ENCODE results near the gene DMD.

The DMD gene

GRCh38 chrX:31337332-31337731, 1874.0 kb downstream of the DMD start:
- DNase-seq (ENCODE audit: low spot score): no peak

GRCh38 chrX:31336419-31336818, 1874.9 kb downstream of the DMD start:
- DNase-seq (ENCODE audit: low spot score): no peak

GRCh38 chrX:31334997-31335396, 1876.4 kb downstream of the DMD start:
- DNase-seq (ENCODE audit: low spot score): no peak

- no peak for DNase-seq (ENCODE audit: low spot score)
Observed at GRCh38 chrX:31333165-31333831, 1878.1 kb downstream of the DMD start.

GRCh38 chrX:31331928-31332327, 1879.4 kb downstream of the DMD start:
- DNase-seq (ENCODE audit: low spot score): no peak

GRCh38 chrX:31331015-31331414, 1880.3 kb downstream of the DMD start:
- DNase-seq (ENCODE audit: low spot score): no peak

- no peak for DNase-seq (ENCODE audit: low spot score)
Observed at GRCh38 chrX:31329298-31329697, 1882.1 kb downstream of the DMD start.

- DNase-seq (ENCODE audit: low spot score): no peak
Observed at GRCh38 chrX:31323658-31324057, 1887.7 kb downstream of the DMD start.

GRCh38 chrX:31320740-31321139, 1890.6 kb downstream of the DMD start:
- DNase-seq (ENCODE audit: low spot score): no peak

- no peak for DNase-seq (ENCODE audit: low spot score)
Observed at GRCh38 chrX:31319586-31319985, 1891.8 kb downstream of the DMD start.

- DNase-seq (ENCODE audit: low spot score): peak; percentile 3
Observed at GRCh38 chrX:31318866-31319265, 1892.5 kb downstream of the DMD start.

GRCh38 chrX:31316340-31316991, 1894.9 kb downstream of the DMD start:
- DNase-seq (ENCODE audit: low spot score): no peak

GRCh38 chrX:31314921-31315320, 1896.4 kb downstream of the DMD start:
- no peak for DNase-seq (ENCODE audit: low spot score)

GRCh38 chrX:31307952-31308351, 1903.4 kb downstream of the DMD start:
- no peak for DNase-seq (ENCODE audit: low spot score)

- DNase-seq (ENCODE audit: low spot score): no peak
Observed at GRCh38 chrX:31302573-31303075, 1908.7 kb downstream of the DMD start.

- no peak for DNase-seq (ENCODE audit: low spot score)
Observed at GRCh38 chrX:31301941-31302340, 1909.4 kb downstream of the DMD start.

GRCh38 chrX:31301203-31301602, 1910.1 kb downstream of the DMD start:
- no peak for DNase-seq (ENCODE audit: low spot score)

GRCh38 chrX:31298916-31299315, 1912.4 kb downstream of the DMD start:
- no peak for DNase-seq (ENCODE audit: low spot score)

- DNase-seq (ENCODE audit: low spot score): no peak
Observed at GRCh38 chrX:31297881-31298280, 1913.5 kb downstream of the DMD start.

- no peak for DNase-seq (ENCODE audit: low spot score)
Observed at GRCh38 chrX:31294475-31294874, 1916.9 kb downstream of the DMD start.

- no peak for DNase-seq (ENCODE audit: low spot score)
Observed at GRCh38 chrX:31293409-31293808, 1917.9 kb downstream of the DMD start.

- no peak for DNase-seq (ENCODE audit: low spot score)
Observed at GRCh38 chrX:31291131-31291530, 1920.2 kb downstream of the DMD start.

- DNase-seq (ENCODE audit: low spot score): no peak
Observed at GRCh38 chrX:31287861-31288260, 1923.5 kb downstream of the DMD start.

GRCh38 chrX:31280580-31280979, 1930.8 kb downstream of the DMD start:
- DNase-seq (ENCODE audit: low spot score): no peak

Data from HuH-7.5 (cell line).